Mesodermal cell (in vitro differentiated cells): ENCODE results near the gene TRIM17.

ENCODE experiments used
- H3K27ac ChIP-seq: 2 replicates; pipeline ENCODE4 v1.7.0; 2013; ENCODE audit warnings: mild to moderate bottlenecking, low read depth, low read length, moderate library complexity; ENCODE audit not compliant: severe bottlenecking
- H3K36me3 ChIP-seq: 2 replicates; pipeline ENCODE4 v1.7.1; 2013; ENCODE audit warnings: mild to moderate bottlenecking, low read length, moderate library complexity; ENCODE audit not compliant: control insufficient read depth, insufficient read depth
- H3K4me1 ChIP-seq: one replicate; pipeline ENCODE4 v1.7.1; 2013; ENCODE audit warnings: mild to moderate bottlenecking, low read length; ENCODE audit not compliant: insufficient read depth, control insufficient read depth, poor library complexity, severe bottlenecking
- H3K4me3 ChIP-seq: 2 replicates; pipeline ENCODE4 v1.7.0; 2013; ENCODE audit warnings: low read length, control low read depth, mild to moderate bottlenecking; ENCODE audit not compliant: insufficient read depth, poor library complexity, severe bottlenecking; ENCODE audit errors: extremely low read depth
- H3K9me3 ChIP-seq: 2 replicates; pipeline ENCODE4 v1.7.1; 2013; ENCODE audit warnings: mild to moderate bottlenecking, low read length, moderate library complexity; ENCODE audit not compliant: control insufficient read depth
- WGBS, 2 experiments: methylation state at CpG; one replicate each; pipeline ENCODE4 v1.1.5; 2013; ENCODE audit warnings: missing lambda C conversion rate in 2 of 2; ENCODE audit not compliant: insufficient coverage in 2 of 2; 5-methylcytosine and 5-hydroxymethylcytosine counted together

TRIM17 gene

GRCh38 chr1:228429698-228430097 lies 13.0 kb upstream of the TRIM17 start:
- Histone ChIP-seq H3K36me3 (no peaks in the 10 kb centered on the region), H3K9me3 (no peaks in the 10 kb centered on the region), H3K4me3 (no peak overlapping the region), H3K4me1 (peaks cover 3% of the 10 kb centered on the region), H3K27ac (no peak overlapping the region)
- WGBS, 2 experiments, result 86 to 91% methylated on average over 5 to 8 of the region's 9 CpGs

GRCh38 chr1:228429007-228429406 lies 12.3 kb upstream of the TRIM17 start:
- Histone ChIP-seq H3K4me3 (no peak overlapping the region), H3K36me3 (no peaks in the 10 kb centered on the region), H3K27ac (no peak overlapping the region), H3K9me3 (no peaks in the 10 kb centered on the region), H3K4me1 (peaks cover 3% of the 10 kb centered on the region)
- WGBS, 2 experiments, result 81 to 90% methylated on average over 8 of the region's 8 CpGs

GRCh38 chr1:228428412-228428811 lies 11.8 kb upstream of the TRIM17 start:
- WGBS, 2 experiments, result 70 to 84% methylated on average over 3 to 4 of the region's 4 CpGs
- no peak overlapping the region for H3K27ac ChIP-seq

GRCh38 chr1:228426518-228427175 lies 10.0 kb upstream of the TRIM17 start:
- no peaks in the 10 kb centered on the region for H3K4me1 ChIP-seq
- H3K27ac ChIP-seq, result no peak overlapping the region
- no peaks in the 10 kb centered on the region for H3K36me3 ChIP-seq
- no peak overlapping the region for H3K4me3 ChIP-seq
- no peaks in the 10 kb centered on the region for H3K9me3 ChIP-seq
- WGBS, 2 experiments, result 75% methylated on average over 4 of the region's 5 CpGs; no CpG with 5 or more reads in 1 of the 2 experiments

More at GRCh38 chr1:228428412-228428811, 11.8 kb upstream of the TRIM17 start:
- Histone ChIP-seq H3K36me3 (no peaks in the 10 kb centered on the region), H3K4me3 (no peak overlapping the region), H3K9me3 (no peaks in the 10 kb centered on the region), H3K4me1 (peaks cover 3% of the 10 kb centered on the region)

GRCh38 chr1:228424685-228425660 lies 8.3 kb upstream of the TRIM17 start:
- 96 to 97% methylated on average over 53 to 59 of the region's 62 CpGs for WGBS, 2 experiments
- no peak overlapping the region for H3K4me3 ChIP-seq
- no peak overlapping the region for H3K27ac ChIP-seq
- no peaks in the 10 kb centered on the region for H3K36me3 ChIP-seq
- no peaks in the 10 kb centered on the region for H3K9me3 ChIP-seq
- H3K4me1 ChIP-seq, result no peaks in the 10 kb centered on the region

- no peak overlapping the region for H3K27ac ChIP-seq
- H3K36me3 ChIP-seq, result no peaks in the 10 kb centered on the region
- H3K9me3 ChIP-seq, result no peaks in the 10 kb centered on the region
- H3K4me3 ChIP-seq, result no peak overlapping the region
- no peaks in the 10 kb centered on the region for H3K4me1 ChIP-seq
- 86 to 93% methylated on average over 4 to 6 of the region's 7 CpGs for WGBS, 2 experiments
Observed at GRCh38 chr1:228423404-228424053, 6.9 kb upstream of the TRIM17 start.

GRCh38 chr1:228420968-228421826 lies 4.5 kb upstream of the TRIM17 start:
- H3K4me3 ChIP-seq, result no peak overlapping the region
- H3K4me1 ChIP-seq, result no peaks in the 10 kb centered on the region
- no peak overlapping the region for H3K27ac ChIP-seq
- H3K9me3 ChIP-seq, result no peaks in the 10 kb centered on the region
- no peaks in the 10 kb centered on the region for H3K36me3 ChIP-seq
- 93% methylated on average over 5 to 7 of the region's 7 CpGs for WGBS, 2 experiments

- Histone ChIP-seq H3K27ac (no peak overlapping the region), H3K4me1 (peaks cover 8% of the 10 kb centered on the region), H3K9me3 (no peaks in the 10 kb centered on the region), H3K4me3 (no peak overlapping the region), H3K36me3 (peaks cover 4% of the 10 kb centered on the region)
- 95% methylated on average over 3 to 7 of the region's 7 CpGs for WGBS, 2 experiments
Observed at GRCh38 chr1:228417483-228418203, 982 bp upstream of the TRIM17 start.

- 70 to 77% methylated on average over 9 to 12 of the region's 12 CpGs for WGBS, 2 experiments
- peaks cover 5% of the 10 kb centered on the region for H3K36me3 ChIP-seq
- H3K27ac ChIP-seq, result no peak overlapping the region
- H3K4me3 ChIP-seq, result peak overlapping the region; percentile 46
- peaks cover 8% of the 10 kb centered on the region for H3K4me1 ChIP-seq
- no peaks in the 10 kb centered on the region for H3K9me3 ChIP-seq
Observed at GRCh38 chr1:228417061-228417460, 400 bp upstream of the TRIM17 start.
